Neural cell (in vitro differentiated cells): ENCODE measurements around the gene ISYNA1. TPM values are rescaled to one million over a fixed set of nuclear protein-coding genes. Genes with fewer than 3 reads are reported as not detected.

Experiments
- H2AFZ ChIP-seq: fragments of 200-600, 300-800 bp; sonication (generic), shearing (Covaris generic); 2 replicates; pipeline ENCODE4 v1.6.0; 2014; ENCODE audit warnings: low read depth, mild to moderate bottlenecking, antibody characterized with exemption, low read length, moderate library complexity
- H3F3A ChIP-seq: fragments of 200-600 bp; shearing (Covaris generic); 2 replicates; pipeline ENCODE4 v1.6.1; 2016; ENCODE audit warnings: mild to moderate bottlenecking, moderate library complexity, mixed read lengths, antibody characterized with exemption, low read length; ENCODE audit not compliant: insufficient read depth, poor library complexity, severe bottlenecking
- H3K27ac ChIP-seq: fragments of 200-600, 300-800 bp; sonication (generic), shearing (Covaris generic); 2 replicates; pipeline ENCODE4 v1.5.1; 2014; ENCODE audit warnings: mild to moderate bottlenecking, low read length, moderate library complexity
- H3K27me3 ChIP-seq: fragments of 300-800, 200-600 bp; sonication (generic), shearing (Covaris generic); 2 replicates; pipeline ENCODE4 v1.6.0; 2014; ENCODE audit warnings: mild to moderate bottlenecking, low read depth, low read length, moderate library complexity; ENCODE audit not compliant: insufficient read depth
- H3K36me3 ChIP-seq: fragments of 300-800, 200-600 bp; sonication (generic), shearing (Covaris generic); 2 replicates; pipeline ENCODE4 v1.5.1; 2014; ENCODE audit warnings: mild to moderate bottlenecking, antibody characterized with exemption, low read length, moderate library complexity; ENCODE audit not compliant: insufficient read depth
- H3K4me2 ChIP-seq: fragments of 300-800, 200-600 bp; sonication (generic), shearing (Covaris generic); 2 replicates; pipeline ENCODE4 v1.6.0; 2014; ENCODE audit warnings: mild to moderate bottlenecking, low read length
- H3K4me3 ChIP-seq: fragments of 300-800, 200-600 bp; sonication (generic), shearing (Covaris generic); 2 replicates; pipeline ENCODE4 v1.5.1; 2014; ENCODE audit warnings: mild to moderate bottlenecking, low read length, moderate library complexity
- H3K79me2 ChIP-seq: fragments of 200-600 bp; shearing (Covaris generic); replicated peaks from 2 replicates; pipeline ENCODE4 v1.6.0; 2014; ENCODE audit warnings: mild to moderate bottlenecking, low read length, moderate library complexity; ENCODE audit not compliant: insufficient read depth
- H3K9ac ChIP-seq: fragments of 300-800, 200-600 bp; sonication (generic), shearing (Covaris generic); 2 replicates; pipeline ENCODE4 v1.6.1; 2016; ENCODE audit warnings: mild to moderate bottlenecking, low read length, mixed read lengths
- H3K9me2 ChIP-seq: fragments of 200-600 bp; shearing (Covaris generic); 2 replicates; pipeline ENCODE4 v1.6.1; 2016; ENCODE audit warnings: mild to moderate bottlenecking, low read length, mixed read lengths; ENCODE audit not compliant: insufficient read depth
- H3K9me3 ChIP-seq: fragments of 200-600, 300-800 bp; sonication (generic), shearing (Covaris generic); 2 replicates; pipeline ENCODE4 v1.6.1; 2016; ENCODE audit warnings: mild to moderate bottlenecking, mixed run types, low read length, moderate library complexity, mixed read lengths
- H4K20me1 ChIP-seq: fragments of 200-600 bp; shearing (Covaris generic); 2 replicates; pipeline ENCODE4 v1.6.1; 2016; ENCODE audit warnings: mild to moderate bottlenecking, mixed run types; ENCODE audit not compliant: insufficient read depth
- EP300 ChIP-seq: fragments of 450-650 bp; conservative IDR thresholded peaks from 2 replicates; pipeline ENCODE4 v1.6.1; 2014; ENCODE audit warnings: antibody characterized with exemption, mild to moderate bottlenecking, moderate library complexity; ENCODE audit not compliant: poor library complexity, severe bottlenecking
- EZH2 ChIP-seq: fragments of 200-600, 300-800 bp; shearing (Covaris generic), sonication (generic); IDR thresholded peaks from 2 replicates; pipeline ENCODE4 v1.6.1; 2014; ENCODE audit warnings: antibody characterized with exemption, low read length, borderline replicate concordance, mild to moderate bottlenecking; ENCODE audit not compliant: insufficient read depth, poor library complexity, severe bottlenecking
- MXI1 ChIP-seq: fragments of 450-650 bp; conservative IDR thresholded peaks from 2 replicates; pipeline ENCODE4 v1.6.1; 2014; ENCODE audit warnings: antibody characterized with exemption, mild to moderate bottlenecking; ENCODE audit not compliant: poor library complexity, severe bottlenecking
- POLR2AphosphoS5 ChIP-seq: IDR thresholded peaks from 2 replicates; pipeline ENCODE4 v1.6.1; 2012
- RAD21 ChIP-seq: fragments of 450-650 bp; conservative IDR thresholded peaks from 2 replicates; pipeline ENCODE4 v1.6.1; 2014; ENCODE audit warnings: antibody characterized with exemption, mild to moderate bottlenecking, moderate library complexity
- REST ChIP-seq: IDR thresholded peaks from 2 replicates; pipeline ENCODE4 v1.6.1; 2012; ENCODE audit warnings: borderline replicate concordance
- SMC3 ChIP-seq: fragments of 450-650 bp; conservative IDR thresholded peaks from 2 replicates; pipeline ENCODE4 v1.6.1; 2014; ENCODE audit warnings: antibody characterized with exemption, mild to moderate bottlenecking, moderate library complexity; ENCODE audit not compliant: poor library complexity
- TAF1 ChIP-seq: IDR thresholded peaks from 2 replicates; pipeline ENCODE4 v1.6.1; 2012; ENCODE audit warnings: low read depth
- polyA plus RNA-seq: library from polyadenylated mRNA; depleted of rRNA; stranded (reverse); fragments of >200 nt; gene quantifications from 2 replicates; pipeline ENCODE4 v1.2.3, GENCODE V29; 2014
- TF ChIP-seq, protein P1 (sequence below): fragments of 450-650 bp; IDR thresholded peaks from 2 replicates; pipeline ENCODE4 v1.5.1; 2014; ENCODE audit warnings: antibody characterized with exemption, mild to moderate bottlenecking, moderate library complexity; ENCODE audit not compliant: poor library complexity, severe bottlenecking

ISYNA1 gene
- polyA plus RNA-seq, 1 donor from 2014 or later, result 123 TPM

DNA sequence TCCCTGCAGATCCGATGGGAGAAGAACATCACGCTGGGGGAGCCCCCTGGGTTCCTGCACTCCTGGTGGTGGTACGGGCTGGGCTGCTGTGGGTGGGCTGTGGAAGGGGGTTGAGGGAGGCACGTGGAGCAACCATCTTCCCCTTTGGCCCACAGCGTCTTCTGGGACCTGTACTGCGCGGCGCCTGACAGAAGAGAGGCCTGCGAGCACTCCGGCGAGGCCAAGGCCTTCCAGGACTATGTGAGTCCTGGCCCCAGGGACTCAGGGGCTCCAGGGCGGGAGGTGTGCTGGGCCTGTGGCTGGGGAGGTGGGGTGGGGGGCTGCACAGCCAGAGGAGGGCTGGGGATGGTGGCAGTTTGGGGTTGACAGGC, 10.2 kb downstream of the ISYNA1 start:
- H3K9me3 ChIP-seq, result no peaks in the 10 kb centered on the region
- TF ChIP-seq POLR2AphosphoS5 (no peak), TAF1 (no peak), RAD21 (no peak), EZH2 (no peak), SMC3 (no peak), EP300 (no peak)
- no peaks in the 10 kb centered on the region for H4K20me1 ChIP-seq
- H3K4me3 ChIP-seq, result peak overlapping the region; percentile 70
- peaks cover 7% of the 10 kb centered on the region for H3K79me2 ChIP-seq
- H3K9ac ChIP-seq, result no peak overlapping the region
- no peak overlapping the region for H3K4me2 ChIP-seq
- H3K27me3 ChIP-seq, result no peaks in the 10 kb centered on the region
- H3K27ac ChIP-seq, result peak overlapping the region; percentile 92
- H2AFZ ChIP-seq, result no peak overlapping the region
- H3K36me3 ChIP-seq, result no peaks in the 10 kb centered on the region
- no peaks in the 10 kb centered on the region for H3F3A ChIP-seq
- no peaks in the 10 kb centered on the region for H3K9me2 ChIP-seq

GRCh38 chr19:18427080-18427742, 10.7 kb downstream of the ISYNA1 start:
- H3K4me3 ChIP-seq, result no peak overlapping the region
- H3K27ac ChIP-seq, result no peak overlapping the region

More at GRCh38 chr19:18427080-18427742, 10.7 kb downstream of the ISYNA1 start:
- TF ChIP-seq, protein P1, sequence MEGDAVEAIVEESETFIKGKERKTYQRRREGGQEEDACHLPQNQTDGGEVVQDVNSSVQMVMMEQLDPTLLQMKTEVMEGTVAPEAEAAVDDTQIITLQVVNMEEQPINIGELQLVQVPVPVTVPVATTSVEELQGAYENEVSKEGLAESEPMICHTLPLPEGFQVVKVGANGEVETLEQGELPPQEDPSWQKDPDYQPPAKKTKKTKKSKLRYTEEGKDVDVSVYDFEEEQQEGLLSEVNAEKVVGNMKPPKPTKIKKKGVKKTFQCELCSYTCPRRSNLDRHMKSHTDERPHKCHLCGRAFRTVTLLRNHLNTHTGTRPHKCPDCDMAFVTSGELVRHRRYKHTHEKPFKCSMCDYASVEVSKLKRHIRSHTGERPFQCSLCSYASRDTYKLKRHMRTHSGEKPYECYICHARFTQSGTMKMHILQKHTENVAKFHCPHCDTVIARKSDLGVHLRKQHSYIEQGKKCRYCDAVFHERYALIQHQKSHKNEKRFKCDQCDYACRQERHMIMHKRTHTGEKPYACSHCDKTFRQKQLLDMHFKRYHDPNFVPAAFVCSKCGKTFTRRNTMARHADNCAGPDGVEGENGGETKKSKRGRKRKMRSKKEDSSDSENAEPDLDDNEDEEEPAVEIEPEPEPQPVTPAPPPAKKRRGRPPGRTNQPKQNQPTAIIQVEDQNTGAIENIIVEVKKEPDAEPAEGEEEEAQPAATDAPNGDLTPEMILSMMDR, result no peak
- TF ChIP-seq SMC3, result no peak
- no peak for TF ChIP-seq TAF1
- no peak for TF ChIP-seq MXI1
- no peak for TF ChIP-seq EP300
- no peak for TF ChIP-seq POLR2AphosphoS5
- no peak for TF ChIP-seq REST
- TF ChIP-seq EZH2, result no peak
- no peak for TF ChIP-seq RAD21
- H3K36me3 ChIP-seq, result no peaks in the 10 kb centered on the region
- H3F3A ChIP-seq, result no peaks in the 10 kb centered on the region
- H2AFZ ChIP-seq, result no peak overlapping the region
- H3K9ac ChIP-seq, result no peak overlapping the region
- no peak overlapping the region for H3K4me2 ChIP-seq
- no peaks in the 10 kb centered on the region for H3K9me2 ChIP-seq
- H3K27me3 ChIP-seq, result no peaks in the 10 kb centered on the region
- no peaks in the 10 kb centered on the region for H3K9me3 ChIP-seq
- H4K20me1 ChIP-seq, result no peaks in the 10 kb centered on the region
- peaks cover 11% of the 10 kb centered on the region for H3K79me2 ChIP-seq
